Liver (tissue), 9 donors: ENCODE results near the gene ARID5B. TPM values are rescaled to one million over a fixed set of nuclear protein-coding genes. Genes with fewer than 3 reads are reported as not detected.

ENCODE experiments used
- DNase-seq: peaks from one replicate; pipeline ENCODE4 v3.0.0-alpha.2; 2017; ENCODE audit warnings: low spot score
- H3K27ac ChIP-seq, 2 donors: one replicate each; pipeline ENCODE4 v1.7.0; 2013; ENCODE audit warnings: inconsistent platforms in 2 of 2, low read length in 2 of 2, control low read depth in 1 of 2, low read depth in 1 of 2, mild to moderate bottlenecking in 1 of 2
- H3K27me3 ChIP-seq, 4 donors: one replicate each; pipeline versions ENCODE4 v1.6.1 to v1.7.0; 2013; ENCODE audit warnings: low read length in 3 of 4, inconsistent platforms in 1 of 4, mild to moderate bottlenecking in 1 of 4, moderate library complexity in 1 of 4; ENCODE audit not compliant: control insufficient read depth in 4 of 4, insufficient read depth in 4 of 4
- H3K36me3 ChIP-seq, 4 donors: one replicate each; pipeline versions ENCODE4 v1.6.1 to v1.7.0; 2013; ENCODE audit warnings: low read length in 3 of 4, mild to moderate bottlenecking in 3 of 4, low read depth in 1 of 4, moderate library complexity in 1 of 4; ENCODE audit not compliant: control insufficient read depth in 4 of 4, insufficient read depth in 3 of 4
- H3K4me1 ChIP-seq, 4 donors: one replicate each; pipeline versions ENCODE4 v1.6.1 to v1.7.0; 2013; ENCODE audit warnings: low read length in 3 of 4, mild to moderate bottlenecking in 3 of 4, moderate library complexity in 1 of 4; ENCODE audit not compliant: control insufficient read depth in 4 of 4, insufficient read depth in 4 of 4
- H3K4me3 ChIP-seq, 3 donors: one replicate each; pipeline versions ENCODE4 v1.6.1 to v1.7.0; 2013; ENCODE audit warnings: low read length in 3 of 3, control low read depth in 1 of 3, low read depth in 1 of 3, mild to moderate bottlenecking in 1 of 3
- H3K9ac ChIP-seq, 2 donors: one replicate each; pipeline ENCODE4 v1.7.0; 2013; ENCODE audit warnings: low read length in 2 of 2, mild to moderate bottlenecking in 2 of 2, moderate library complexity in 2 of 2, control low read depth in 1 of 2, low read depth in 1 of 2
- H3K9me3 ChIP-seq, 4 donors: one replicate each; pipeline versions ENCODE4 v1.6.1 to v1.7.0; 2013; ENCODE audit warnings: low read length in 3 of 4; ENCODE audit not compliant: control insufficient read depth in 4 of 4
- ATF3 ChIP-seq: IDR thresholded peaks from 2 replicates; pipeline ENCODE4 v1.6.1; 2016; ENCODE audit warnings: antibody characterized with exemption
- EGR1 ChIP-seq, 2 donors: IDR thresholded peaks; 2 replicates each; pipeline ENCODE4 v1.6.1; 2016 to 2018; ENCODE audit warnings: antibody characterized with exemption in 2 of 2, low read depth in 2 of 2
- FOXA1 ChIP-seq: IDR thresholded peaks from 2 replicates; pipeline ENCODE4 v1.6.1; 2016; ENCODE audit warnings: antibody characterized with exemption
- FOXA2 ChIP-seq: IDR thresholded peaks from 2 replicates; pipeline ENCODE4 v1.6.1; 2016; ENCODE audit warnings: antibody characterized with exemption
- HNF4A ChIP-seq, 2 donors: conservative IDR thresholded peaks; 2 replicates each; pipeline ENCODE4 v1.6.1; 2016; ENCODE audit warnings: antibody characterized with exemption in 2 of 2, mild to moderate bottlenecking in 2 of 2
- HNF4G ChIP-seq: IDR thresholded peaks from 2 replicates; pipeline ENCODE4 v1.6.1; 2016; ENCODE audit warnings: antibody characterized with exemption
- JUND ChIP-seq, 2 donors: IDR thresholded peaks; 2 replicates each; pipeline ENCODE4 v1.6.1; 2016; ENCODE audit warnings: antibody characterized with exemption in 2 of 2
- NR2F2 ChIP-seq: IDR thresholded peaks from 2 replicates; pipeline ENCODE4 v1.6.1; 2016; ENCODE audit warnings: antibody characterized with exemption
- RAD21 ChIP-seq, 2 donors: IDR thresholded peaks; 2 replicates each; pipeline ENCODE4 v1.6.1; 2016; ENCODE audit warnings: antibody characterized with exemption in 2 of 2, mild to moderate bottlenecking in 2 of 2
- RXRA ChIP-seq, 2 donors: IDR thresholded peaks; 2 replicates each; pipeline ENCODE4 v1.6.1; 2017 to 2018; ENCODE audit warnings: antibody characterized with exemption in 2 of 2, mild to moderate bottlenecking in 1 of 2
- SP1 ChIP-seq: IDR thresholded peaks from 2 replicates; pipeline ENCODE4 v1.6.1; 2018; ENCODE audit warnings: antibody characterized with exemption, mild to moderate bottlenecking
- TAF1 ChIP-seq: conservative IDR thresholded peaks from 2 replicates; pipeline ENCODE4 v1.6.1; 2016; ENCODE audit warnings: antibody characterized with exemption, mild to moderate bottlenecking
- YY1 ChIP-seq: IDR thresholded peaks from 2 replicates; pipeline ENCODE4 v1.6.1; 2016; ENCODE audit warnings: antibody characterized with exemption, mild to moderate bottlenecking
- WGBS: extraction: QIAGEN DNeasy Blood & Tissue Kit; methylation state at CpG from one replicate; pipeline ENCODE4 v1.1.7; 2013; 5-methylcytosine and 5-hydroxymethylcytosine counted together
- polyA plus RNA-seq, 2 donors: library from polyadenylated mRNA; stranded (reverse) in 1 of 2; unstranded in 1 of 2; fragments of 200-250 nt in 1 of 2; fragments of >200 nt in 1 of 2; fragmentation: Nextera tagmentation in 1 of 2; extraction: Ambion mirVana in 1 of 2; gene quantifications; one replicate each; pipeline versions ENCODE4 v1.2.1 to v1.2.3, GENCODE V29; 2013 to 2015
- total RNA-seq, 2 donors: library from RNA; depleted of rRNA; stranded (reverse); fragments of >200 nt; gene quantifications; one replicate each; pipeline ENCODE4 v1.2.3, GENCODE V29; 2014
- TF ChIP-seq, protein P1 (sequence below): IDR thresholded peaks from 2 replicates; pipeline ENCODE4 v1.6.1; 2016; ENCODE audit warnings: antibody characterized with exemption
- donor health status: healthy.
- donor health status: healthy.
- donor health status: healthy.
- donor health status: healthy.
- donor health status: healthy.

ARID5B gene
- total and polyA plus RNA-seq, 4 donors, result 1.3 to 6.4 (median 5.2) TPM

DNA sequence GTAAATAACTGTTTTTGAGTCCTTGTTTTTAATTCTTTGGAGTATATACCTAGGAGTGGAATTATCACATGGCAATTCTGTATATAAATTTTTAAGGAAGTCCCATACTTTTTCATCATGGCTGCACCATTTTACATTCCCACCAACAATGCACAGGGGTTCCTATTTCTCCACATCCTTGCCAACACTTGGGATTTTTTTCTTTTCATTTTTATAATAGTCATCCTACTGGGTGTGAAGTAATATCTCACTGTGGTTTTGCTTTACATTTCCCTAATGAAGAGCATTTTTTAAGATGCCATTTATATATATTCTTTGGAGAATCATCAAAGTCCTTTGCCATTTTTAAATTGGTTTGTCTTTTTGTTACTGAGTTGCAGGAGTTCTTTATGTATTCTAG lies 89.7 kb downstream of the ARID5B start:
- Histone ChIP-seq H3K9me3 (no peaks in the 10 kb centered on the region), H3K9ac (no peak overlapping the region), H3K36me3 (no peaks in the 10 kb centered on the region), H3K27me3 (no peaks in the 10 kb centered on the region), H3K4me1 (peaks cover 0 to 22% (median 7%) of the 10 kb centered on the region in 4 donors), H3K27ac (no peak overlapping the region), H3K4me3 (no peak overlapping the region)
- no peak for TF ChIP-seq HNF4G
- TF ChIP-seq YY1, result no peak
- TF ChIP-seq RAD21 (IDR thresholded peaks at IDR 0.05), result no peak
- no peak for TF ChIP-seq RXRA (IDR thresholded peaks at IDR 0.05)
- TF ChIP-seq FOXA1, result no peak
- TF ChIP-seq HNF4A (conservative IDR thresholded peaks at IDR 0.05), result no peak
- no peak for TF ChIP-seq EGR1 (IDR thresholded peaks at IDR 0.05; ENCODE audit: low read depth in 2 of 2)
- TF ChIP-seq, protein P1, sequence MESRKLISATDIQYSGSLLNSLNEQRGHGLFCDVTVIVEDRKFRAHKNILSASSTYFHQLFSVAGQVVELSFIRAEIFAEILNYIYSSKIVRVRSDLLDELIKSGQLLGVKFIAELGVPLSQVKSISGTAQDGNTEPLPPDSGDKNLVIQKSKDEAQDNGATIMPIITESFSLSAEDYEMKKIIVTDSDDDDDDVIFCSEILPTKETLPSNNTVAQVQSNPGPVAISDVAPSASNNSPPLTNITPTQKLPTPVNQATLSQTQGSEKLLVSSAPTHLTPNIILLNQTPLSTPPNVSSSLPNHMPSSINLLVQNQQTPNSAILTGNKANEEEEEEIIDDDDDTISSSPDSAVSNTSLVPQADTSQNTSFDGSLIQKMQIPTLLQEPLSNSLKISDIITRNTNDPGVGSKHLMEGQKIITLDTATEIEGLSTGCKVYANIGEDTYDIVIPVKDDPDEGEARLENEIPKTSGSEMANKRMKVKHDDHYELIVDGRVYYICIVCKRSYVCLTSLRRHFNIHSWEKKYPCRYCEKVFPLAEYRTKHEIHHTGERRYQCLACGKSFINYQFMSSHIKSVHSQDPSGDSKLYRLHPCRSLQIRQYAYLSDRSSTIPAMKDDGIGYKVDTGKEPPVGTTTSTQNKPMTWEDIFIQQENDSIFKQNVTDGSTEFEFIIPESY, result no peak
- TF ChIP-seq JUND (IDR thresholded peaks at IDR 0.05), result no peak
- TF ChIP-seq TAF1, result no peak
- TF ChIP-seq NR2F2, result no peak
- no peak for TF ChIP-seq ATF3
- DNase-seq, result no peak

DNA sequence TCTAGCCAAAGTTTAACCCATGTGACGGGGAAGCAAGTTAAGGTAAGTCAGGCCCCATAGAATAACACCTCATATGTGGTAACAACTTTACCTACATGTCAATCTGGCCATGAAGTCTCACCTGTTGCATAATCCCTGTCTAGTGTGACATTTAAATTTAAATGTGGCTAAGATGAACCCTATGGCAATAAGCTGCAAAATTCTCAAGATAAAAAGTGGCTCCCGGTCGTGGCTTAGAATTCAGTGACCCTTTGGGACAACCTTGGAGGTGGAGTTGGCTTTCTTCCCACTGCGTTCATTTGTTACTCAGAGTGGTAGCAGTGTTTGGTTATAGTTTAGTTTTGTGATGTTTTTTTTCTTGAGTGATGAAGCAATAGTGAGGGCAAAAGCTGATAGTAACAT lies 90.6 kb downstream of the ARID5B start:
- WGBS, result 38% methylated on average over 4 of the region's 4 CpGs
- DNase-seq, result no peak
- TF ChIP-seq FOXA2 (no peak), FOXA1 (no peak), RXRA (IDR thresholded peaks at IDR 0.05) (peak; percentile 18 to 32), HNF4A (conservative IDR thresholded peaks at IDR 0.05) (peak in 1 of 2 donors; percentile 20), RAD21 (IDR thresholded peaks at IDR 0.05) (peak in 1 of 2 donors; percentile 10), SP1 (no peak)
- TF ChIP-seq, protein P1, result no peak
- no peaks in the 10 kb centered on the region for H3K9me3 ChIP-seq
- no peak overlapping the region for H3K9ac ChIP-seq
- H3K36me3 ChIP-seq, result no peaks in the 10 kb centered on the region
- no peak overlapping the region for H3K4me3 ChIP-seq
- peak overlapping the region; percentile 20 to 36 for H3K27ac ChIP-seq
- H3K27me3 ChIP-seq, result no peaks in the 10 kb centered on the region
- H3K4me1 ChIP-seq, result peaks cover 0 to 19% (median 7%) of the 10 kb centered on the region in 4 donors
